HG03378 (cell line): ENCODE data around the gene PSMC3IP.
A peak's percentile ranks its signal among the peaks of the same experiment; 100 is the strongest.
"Not testable (repeated sequence)": the region's sequence is repeated elsewhere in the genome, so short reads cannot be mapped to it uniquely, and the experiment has no call there.

Experiments
- ATAC-seq: cut with Tn5 transposase; IDR thresholded peaks from one replicate; pipeline ENCODE4 v1.9.1; 2021; ENCODE audit warnings: mild to moderate bottlenecking, moderate library complexity; ENCODE audit not compliant: unreplicated experiment

Gene PSMC3IP

GRCh38 chr17:42541041-42541833 lies 36.3 kb downstream of the PSMC3IP start:
- no peak for ATAC-seq

GRCh38 chr17:42540558-42540957 lies 37.0 kb downstream of the PSMC3IP start:
- ATAC-seq, result not testable (repeated sequence)

DNA sequence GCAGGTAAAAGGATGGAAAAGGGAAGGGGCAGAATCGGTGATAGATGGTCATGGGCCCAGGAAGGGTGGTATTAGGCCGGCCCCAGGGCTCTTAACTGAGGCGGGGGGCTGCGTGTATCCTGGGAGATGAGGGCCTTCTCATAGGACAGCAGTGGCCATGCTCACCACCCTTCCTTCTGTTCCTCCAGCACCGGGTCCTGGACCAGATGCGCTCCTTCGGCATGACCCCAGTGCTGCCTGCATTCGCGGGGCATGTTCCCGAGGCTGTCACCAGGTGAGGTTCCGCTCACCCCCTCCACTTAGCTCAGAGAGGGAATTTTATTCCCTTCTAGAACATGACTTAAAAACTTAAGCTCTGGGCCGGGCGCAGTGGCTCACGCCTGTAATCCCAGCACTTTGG lies 39.0 kb downstream of the PSMC3IP start:
- no peak for ATAC-seq

GRCh38 chr17:42537826-42538451 lies 39.6 kb downstream of the PSMC3IP start:
- ATAC-seq, result no peak

- ATAC-seq, result no peak
These were observed 40.2 kb downstream of the PSMC3IP start for GRCh38 chr17:42537156-42537805.

GRCh38 chr17:42536372-42537155 lies 41.0 kb downstream of the PSMC3IP start:
- ATAC-seq, result peak; percentile 29

DNA sequence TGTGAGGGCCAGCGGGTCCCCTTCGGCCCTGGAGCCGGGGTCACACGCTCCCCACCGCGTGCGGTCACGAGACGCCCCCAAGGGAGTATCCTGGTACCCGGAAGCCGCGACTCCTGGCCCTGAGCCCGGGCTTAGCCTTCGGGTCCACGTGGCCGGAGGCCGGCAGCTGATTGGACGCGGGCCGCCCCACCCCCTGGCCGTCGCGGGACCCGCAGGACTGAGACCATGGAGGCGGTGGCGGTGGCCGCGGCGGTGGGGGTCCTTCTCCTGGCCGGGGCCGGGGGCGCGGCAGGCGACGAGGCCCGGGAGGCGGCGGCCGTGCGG lies 41.5 kb downstream of the PSMC3IP start, which contains the start of gene NAGLU:
Gene NAGLU, plus strand, starts transcription at position 194 of the 324 bp plus-strand sequence. Its CDS starts 32 bp downstream, at position 226.
- peak; percentile 61 for ATAC-seq

DNA sequence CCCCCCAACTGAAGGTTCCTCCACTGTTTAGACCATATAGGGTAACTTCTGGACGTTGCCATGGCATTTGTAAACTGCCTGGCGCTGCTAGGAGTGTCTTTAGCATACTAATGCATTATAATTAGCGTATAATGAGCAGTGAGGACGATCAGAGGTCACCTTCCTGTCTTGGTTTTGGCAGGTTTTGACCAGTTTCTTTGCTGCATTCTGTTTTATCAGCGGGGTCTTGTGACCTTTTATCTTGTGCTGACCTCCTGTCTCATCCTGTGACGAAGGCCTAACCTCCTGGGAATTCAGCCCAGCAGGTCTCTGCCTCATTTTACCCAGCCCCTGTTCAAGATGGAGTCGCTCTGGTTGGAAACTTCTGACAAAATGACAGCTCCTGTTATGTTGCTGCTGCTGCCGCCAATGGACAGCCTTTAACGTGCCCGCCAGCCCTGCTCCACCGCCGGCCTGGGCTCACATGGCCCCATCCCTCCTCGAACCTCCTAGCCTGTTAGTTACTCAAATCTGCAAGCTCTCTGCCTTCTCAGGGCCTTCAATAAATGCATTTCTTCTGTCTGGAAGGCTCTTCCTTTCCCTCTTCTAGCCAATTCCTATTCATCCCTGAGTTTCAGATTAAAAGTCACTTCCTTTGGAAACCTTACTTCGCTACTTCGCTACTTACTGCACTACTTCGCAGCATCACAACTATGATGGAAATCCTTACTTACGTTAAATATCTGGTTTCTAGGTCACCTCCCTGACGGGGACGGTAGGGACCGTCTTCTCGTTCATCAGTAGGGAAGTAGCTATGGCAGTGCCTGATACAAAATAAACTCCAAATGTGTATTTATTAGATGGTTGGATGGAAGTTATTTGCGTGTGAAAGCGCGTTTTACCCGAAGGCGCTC lies 42.1 kb downstream of the PSMC3IP start:
- peak; percentile 19 for ATAC-seq

- no peak for ATAC-seq
These were observed 45.8 kb downstream of the PSMC3IP start for GRCh38 chr17:42531455-42532354.

GRCh38 chr17:42530952-42531454 lies 46.5 kb downstream of the PSMC3IP start:
- ATAC-seq, result no peak

GRCh38 chr17:42529061-42529460 lies 48.5 kb downstream of the PSMC3IP start:
- ATAC-seq, result no peak

- no peak for ATAC-seq
These were observed 49.6 kb downstream of the PSMC3IP start for GRCh38 chr17:42527932-42528331.

- no peak for ATAC-seq
These were observed 51.5 kb downstream of the PSMC3IP start for GRCh38 chr17:42526031-42526444.

DNA sequence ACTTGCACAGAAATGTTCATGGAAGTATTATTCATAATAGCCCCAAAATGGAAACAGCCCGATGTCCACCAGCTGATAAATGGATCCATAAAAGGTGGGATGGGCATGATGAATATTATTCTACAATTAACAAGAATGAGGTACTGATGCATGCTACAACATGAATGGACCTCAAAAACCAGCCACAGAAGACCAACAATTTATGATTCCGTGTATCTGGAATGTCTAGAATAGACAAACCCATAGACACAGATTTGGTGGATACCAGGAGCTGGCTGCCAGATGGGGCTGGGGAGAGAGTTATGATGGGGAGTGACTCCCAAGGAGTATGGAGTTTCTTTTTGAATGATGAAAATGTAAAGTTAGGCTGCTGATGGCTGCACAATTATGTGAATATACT lies 52.3 kb downstream of the PSMC3IP start:
- ATAC-seq, result no peak

GRCh38 chr17:42522798-42523278 lies 54.7 kb downstream of the PSMC3IP start:
- no peak for ATAC-seq
